Neural cell (in vitro differentiated cells): Measurements from ENCODE around the gene URB1. TPM values are rescaled to one million over a fixed set of nuclear protein-coding genes. Genes with fewer than 3 reads are reported as not detected.

Source experiments
- H2AFZ ChIP-seq: fragments of 200-600, 300-800 bp; sonication (generic), shearing (Covaris generic); 2 replicates; pipeline ENCODE4 v1.6.0; 2014; ENCODE audit warnings: low read depth, mild to moderate bottlenecking, antibody characterized with exemption, low read length, moderate library complexity
- H3F3A ChIP-seq: fragments of 200-600 bp; shearing (Covaris generic); 2 replicates; pipeline ENCODE4 v1.6.1; 2016; ENCODE audit warnings: mild to moderate bottlenecking, moderate library complexity, mixed read lengths, antibody characterized with exemption, low read length; ENCODE audit not compliant: insufficient read depth, poor library complexity, severe bottlenecking
- H3K27ac ChIP-seq: fragments of 200-600, 300-800 bp; sonication (generic), shearing (Covaris generic); 2 replicates; pipeline ENCODE4 v1.5.1; 2014; ENCODE audit warnings: mild to moderate bottlenecking, low read length, moderate library complexity
- H3K27me3 ChIP-seq: fragments of 300-800, 200-600 bp; sonication (generic), shearing (Covaris generic); 2 replicates; pipeline ENCODE4 v1.6.0; 2014; ENCODE audit warnings: mild to moderate bottlenecking, low read depth, low read length, moderate library complexity; ENCODE audit not compliant: insufficient read depth
- H3K36me3 ChIP-seq: fragments of 300-800, 200-600 bp; sonication (generic), shearing (Covaris generic); 2 replicates; pipeline ENCODE4 v1.5.1; 2014; ENCODE audit warnings: mild to moderate bottlenecking, antibody characterized with exemption, low read length, moderate library complexity; ENCODE audit not compliant: insufficient read depth
- H3K4me2 ChIP-seq: fragments of 300-800, 200-600 bp; sonication (generic), shearing (Covaris generic); 2 replicates; pipeline ENCODE4 v1.6.0; 2014; ENCODE audit warnings: mild to moderate bottlenecking, low read length
- H3K4me3 ChIP-seq: fragments of 300-800, 200-600 bp; sonication (generic), shearing (Covaris generic); 2 replicates; pipeline ENCODE4 v1.5.1; 2014; ENCODE audit warnings: mild to moderate bottlenecking, low read length, moderate library complexity
- H3K79me2 ChIP-seq: fragments of 200-600 bp; shearing (Covaris generic); replicated peaks from 2 replicates; pipeline ENCODE4 v1.6.0; 2014; ENCODE audit warnings: mild to moderate bottlenecking, low read length, moderate library complexity; ENCODE audit not compliant: insufficient read depth
- H3K9ac ChIP-seq: fragments of 300-800, 200-600 bp; sonication (generic), shearing (Covaris generic); 2 replicates; pipeline ENCODE4 v1.6.1; 2016; ENCODE audit warnings: mild to moderate bottlenecking, low read length, mixed read lengths
- H3K9me2 ChIP-seq: fragments of 200-600 bp; shearing (Covaris generic); 2 replicates; pipeline ENCODE4 v1.6.1; 2016; ENCODE audit warnings: mild to moderate bottlenecking, low read length, mixed read lengths; ENCODE audit not compliant: insufficient read depth
- H3K9me3 ChIP-seq: fragments of 200-600, 300-800 bp; sonication (generic), shearing (Covaris generic); 2 replicates; pipeline ENCODE4 v1.6.1; 2016; ENCODE audit warnings: mild to moderate bottlenecking, mixed run types, low read length, moderate library complexity, mixed read lengths
- H4K20me1 ChIP-seq: fragments of 200-600 bp; shearing (Covaris generic); 2 replicates; pipeline ENCODE4 v1.6.1; 2016; ENCODE audit warnings: mild to moderate bottlenecking, mixed run types; ENCODE audit not compliant: insufficient read depth
- EP300 ChIP-seq: fragments of 450-650 bp; conservative IDR thresholded peaks from 2 replicates; pipeline ENCODE4 v1.6.1; 2014; ENCODE audit warnings: antibody characterized with exemption, mild to moderate bottlenecking, moderate library complexity; ENCODE audit not compliant: poor library complexity, severe bottlenecking
- EZH2 ChIP-seq: fragments of 200-600, 300-800 bp; shearing (Covaris generic), sonication (generic); IDR thresholded peaks from 2 replicates; pipeline ENCODE4 v1.6.1; 2014; ENCODE audit warnings: antibody characterized with exemption, low read length, borderline replicate concordance, mild to moderate bottlenecking; ENCODE audit not compliant: insufficient read depth, poor library complexity, severe bottlenecking
- MXI1 ChIP-seq: fragments of 450-650 bp; conservative IDR thresholded peaks from 2 replicates; pipeline ENCODE4 v1.6.1; 2014; ENCODE audit warnings: antibody characterized with exemption, mild to moderate bottlenecking; ENCODE audit not compliant: poor library complexity, severe bottlenecking
- POLR2AphosphoS5 ChIP-seq: IDR thresholded peaks from 2 replicates; pipeline ENCODE4 v1.6.1; 2012
- RAD21 ChIP-seq: fragments of 450-650 bp; conservative IDR thresholded peaks from 2 replicates; pipeline ENCODE4 v1.6.1; 2014; ENCODE audit warnings: antibody characterized with exemption, mild to moderate bottlenecking, moderate library complexity
- REST ChIP-seq: IDR thresholded peaks from 2 replicates; pipeline ENCODE4 v1.6.1; 2012; ENCODE audit warnings: borderline replicate concordance
- SMC3 ChIP-seq: fragments of 450-650 bp; conservative IDR thresholded peaks from 2 replicates; pipeline ENCODE4 v1.6.1; 2014; ENCODE audit warnings: antibody characterized with exemption, mild to moderate bottlenecking, moderate library complexity; ENCODE audit not compliant: poor library complexity
- TAF1 ChIP-seq: IDR thresholded peaks from 2 replicates; pipeline ENCODE4 v1.6.1; 2012; ENCODE audit warnings: low read depth
- polyA plus RNA-seq: library from polyadenylated mRNA; depleted of rRNA; stranded (reverse); fragments of >200 nt; gene quantifications from 2 replicates; pipeline ENCODE4 v1.2.3, GENCODE V29; 2014
- TF ChIP-seq, protein P1 (sequence below): fragments of 450-650 bp; IDR thresholded peaks from 2 replicates; pipeline ENCODE4 v1.5.1; 2014; ENCODE audit warnings: antibody characterized with exemption, mild to moderate bottlenecking, moderate library complexity; ENCODE audit not compliant: poor library complexity, severe bottlenecking

The URB1 gene
- polyA plus RNA-seq, 1 donor from 2014 or later = 4.4 TPM

GRCh38 chr21:32334980-32335531 is 57.8 kb downstream of the URB1 start:
- Histone ChIP-seq H3K4me3 (no peak overlapping the region), H4K20me1 (no peaks in the 10 kb centered on the region), H3K79me2 (no peaks in the 10 kb centered on the region), H3K4me2 (no peak overlapping the region), H3K9me2 (no peaks in the 10 kb centered on the region), H2AFZ (no peak overlapping the region), H3K9me3 (no peaks in the 10 kb centered on the region), H3K27me3 (no peaks in the 10 kb centered on the region), H3K9ac (no peak overlapping the region), H3K27ac (no peak overlapping the region), H3K36me3 (peaks cover 12% of the 10 kb centered on the region), H3F3A (no peaks in the 10 kb centered on the region)
- TF ChIP-seq, protein P1, sequence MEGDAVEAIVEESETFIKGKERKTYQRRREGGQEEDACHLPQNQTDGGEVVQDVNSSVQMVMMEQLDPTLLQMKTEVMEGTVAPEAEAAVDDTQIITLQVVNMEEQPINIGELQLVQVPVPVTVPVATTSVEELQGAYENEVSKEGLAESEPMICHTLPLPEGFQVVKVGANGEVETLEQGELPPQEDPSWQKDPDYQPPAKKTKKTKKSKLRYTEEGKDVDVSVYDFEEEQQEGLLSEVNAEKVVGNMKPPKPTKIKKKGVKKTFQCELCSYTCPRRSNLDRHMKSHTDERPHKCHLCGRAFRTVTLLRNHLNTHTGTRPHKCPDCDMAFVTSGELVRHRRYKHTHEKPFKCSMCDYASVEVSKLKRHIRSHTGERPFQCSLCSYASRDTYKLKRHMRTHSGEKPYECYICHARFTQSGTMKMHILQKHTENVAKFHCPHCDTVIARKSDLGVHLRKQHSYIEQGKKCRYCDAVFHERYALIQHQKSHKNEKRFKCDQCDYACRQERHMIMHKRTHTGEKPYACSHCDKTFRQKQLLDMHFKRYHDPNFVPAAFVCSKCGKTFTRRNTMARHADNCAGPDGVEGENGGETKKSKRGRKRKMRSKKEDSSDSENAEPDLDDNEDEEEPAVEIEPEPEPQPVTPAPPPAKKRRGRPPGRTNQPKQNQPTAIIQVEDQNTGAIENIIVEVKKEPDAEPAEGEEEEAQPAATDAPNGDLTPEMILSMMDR = no peak
- TF ChIP-seq EZH2 (no peak), RAD21 (no peak), REST (no peak), TAF1 (no peak), POLR2AphosphoS5 (no peak)

DNA sequence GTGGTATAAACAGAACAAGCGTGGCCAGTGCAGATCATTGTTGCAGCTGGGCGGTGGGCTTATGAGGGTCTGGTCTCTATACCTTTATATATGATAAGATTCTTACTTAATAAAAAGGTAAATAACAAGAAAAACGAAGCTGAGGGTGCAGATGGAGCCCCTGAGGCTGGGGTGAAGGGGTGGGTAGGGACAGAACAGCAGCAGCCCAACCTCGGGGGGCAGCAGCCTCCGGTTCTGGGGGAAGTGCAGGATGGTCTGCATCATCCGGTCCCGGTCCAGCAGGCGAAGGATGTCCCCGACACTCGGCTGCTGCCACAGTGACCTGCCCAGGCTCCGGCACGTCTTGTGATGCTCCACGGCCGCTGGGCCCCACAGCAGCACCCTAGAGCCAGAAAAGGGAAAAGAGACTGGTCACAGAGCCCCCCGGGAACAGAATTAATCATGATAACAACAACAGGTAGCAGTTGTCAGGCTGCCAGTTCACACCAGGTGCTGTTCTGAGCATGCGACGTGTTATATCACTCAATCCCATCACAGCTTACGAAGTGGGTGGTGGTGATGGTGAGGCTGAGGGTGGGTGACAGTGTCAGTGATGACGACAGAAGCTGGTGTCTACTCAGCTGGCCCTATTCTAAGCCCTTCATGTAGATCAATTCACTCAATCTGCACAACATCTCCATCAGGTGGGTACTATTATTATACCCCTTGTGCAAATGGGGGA is 58.7 kb downstream of the URB1 start:
- H2AFZ ChIP-seq = no peak overlapping the region
- H3K9me3 ChIP-seq = no peaks in the 10 kb centered on the region
- H3F3A ChIP-seq = no peaks in the 10 kb centered on the region
- H3K4me2 ChIP-seq = no peak overlapping the region
- TF ChIP-seq POLR2AphosphoS5 (no peak), EP300 (no peak), SMC3 (no peak), RAD21 (no peak), REST (no peak), MXI1 (no peak)
- H3K27ac ChIP-seq = no peak overlapping the region
- H3K36me3 ChIP-seq = peaks cover 12% of the 10 kb centered on the region
- no peak overlapping the region for H3K9ac ChIP-seq
- H3K79me2 ChIP-seq = no peaks in the 10 kb centered on the region
- H3K9me2 ChIP-seq = no peaks in the 10 kb centered on the region
- no peak overlapping the region for H3K4me3 ChIP-seq
- H3K27me3 ChIP-seq = no peaks in the 10 kb centered on the region
- no peaks in the 10 kb centered on the region for H4K20me1 ChIP-seq
